Liver (tissue), 2 donors: Measurements from ENCODE around the gene RUNX1.

Source experiments
- TF ChIP-seq, protein P1 (sequence below): fragments of 150-350 bp; IDR thresholded peaks from 2 replicates; pipeline ENCODE4 v1.5.1; 2017; ENCODE audit warnings: improper control_type of control experiment, low read depth, low read length; ENCODE audit not compliant: missing input control
- TF ChIP-seq, protein P2 (sequence below): IDR thresholded peaks from 2 replicates; pipeline ENCODE4 v1.6.1; 2016; ENCODE audit warnings: antibody characterized with exemption, mild to moderate bottlenecking
- TF ChIP-seq, protein P3 (sequence below): IDR thresholded peaks from 2 replicates; pipeline ENCODE4 v1.6.1; 2016; ENCODE audit warnings: antibody characterized with exemption
- donor health status: healthy.

DNA sequence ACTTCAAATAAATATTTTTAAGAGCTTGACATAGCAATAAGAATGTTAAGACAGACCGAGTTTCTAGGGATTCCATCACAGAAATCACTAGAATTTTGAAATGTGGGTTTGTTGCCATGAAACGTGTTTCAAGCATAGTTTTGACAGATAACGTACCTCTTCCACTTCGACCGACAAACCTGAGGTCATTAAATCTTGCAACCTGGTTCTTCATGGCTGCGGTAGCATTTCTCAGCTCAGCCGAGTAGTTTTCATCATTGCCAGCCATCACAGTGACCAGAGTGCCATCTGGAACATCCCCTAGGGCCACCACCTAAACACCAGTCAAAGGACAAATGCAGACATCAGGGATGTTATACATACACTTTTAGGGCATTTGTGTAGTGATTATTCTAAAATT is 168.7 kb downstream of the RUNX1 start:
- TF ChIP-seq, protein P1, sequence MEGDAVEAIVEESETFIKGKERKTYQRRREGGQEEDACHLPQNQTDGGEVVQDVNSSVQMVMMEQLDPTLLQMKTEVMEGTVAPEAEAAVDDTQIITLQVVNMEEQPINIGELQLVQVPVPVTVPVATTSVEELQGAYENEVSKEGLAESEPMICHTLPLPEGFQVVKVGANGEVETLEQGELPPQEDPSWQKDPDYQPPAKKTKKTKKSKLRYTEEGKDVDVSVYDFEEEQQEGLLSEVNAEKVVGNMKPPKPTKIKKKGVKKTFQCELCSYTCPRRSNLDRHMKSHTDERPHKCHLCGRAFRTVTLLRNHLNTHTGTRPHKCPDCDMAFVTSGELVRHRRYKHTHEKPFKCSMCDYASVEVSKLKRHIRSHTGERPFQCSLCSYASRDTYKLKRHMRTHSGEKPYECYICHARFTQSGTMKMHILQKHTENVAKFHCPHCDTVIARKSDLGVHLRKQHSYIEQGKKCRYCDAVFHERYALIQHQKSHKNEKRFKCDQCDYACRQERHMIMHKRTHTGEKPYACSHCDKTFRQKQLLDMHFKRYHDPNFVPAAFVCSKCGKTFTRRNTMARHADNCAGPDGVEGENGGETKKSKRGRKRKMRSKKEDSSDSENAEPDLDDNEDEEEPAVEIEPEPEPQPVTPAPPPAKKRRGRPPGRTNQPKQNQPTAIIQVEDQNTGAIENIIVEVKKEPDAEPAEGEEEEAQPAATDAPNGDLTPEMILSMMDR: no peak
- TF ChIP-seq, protein P2, sequence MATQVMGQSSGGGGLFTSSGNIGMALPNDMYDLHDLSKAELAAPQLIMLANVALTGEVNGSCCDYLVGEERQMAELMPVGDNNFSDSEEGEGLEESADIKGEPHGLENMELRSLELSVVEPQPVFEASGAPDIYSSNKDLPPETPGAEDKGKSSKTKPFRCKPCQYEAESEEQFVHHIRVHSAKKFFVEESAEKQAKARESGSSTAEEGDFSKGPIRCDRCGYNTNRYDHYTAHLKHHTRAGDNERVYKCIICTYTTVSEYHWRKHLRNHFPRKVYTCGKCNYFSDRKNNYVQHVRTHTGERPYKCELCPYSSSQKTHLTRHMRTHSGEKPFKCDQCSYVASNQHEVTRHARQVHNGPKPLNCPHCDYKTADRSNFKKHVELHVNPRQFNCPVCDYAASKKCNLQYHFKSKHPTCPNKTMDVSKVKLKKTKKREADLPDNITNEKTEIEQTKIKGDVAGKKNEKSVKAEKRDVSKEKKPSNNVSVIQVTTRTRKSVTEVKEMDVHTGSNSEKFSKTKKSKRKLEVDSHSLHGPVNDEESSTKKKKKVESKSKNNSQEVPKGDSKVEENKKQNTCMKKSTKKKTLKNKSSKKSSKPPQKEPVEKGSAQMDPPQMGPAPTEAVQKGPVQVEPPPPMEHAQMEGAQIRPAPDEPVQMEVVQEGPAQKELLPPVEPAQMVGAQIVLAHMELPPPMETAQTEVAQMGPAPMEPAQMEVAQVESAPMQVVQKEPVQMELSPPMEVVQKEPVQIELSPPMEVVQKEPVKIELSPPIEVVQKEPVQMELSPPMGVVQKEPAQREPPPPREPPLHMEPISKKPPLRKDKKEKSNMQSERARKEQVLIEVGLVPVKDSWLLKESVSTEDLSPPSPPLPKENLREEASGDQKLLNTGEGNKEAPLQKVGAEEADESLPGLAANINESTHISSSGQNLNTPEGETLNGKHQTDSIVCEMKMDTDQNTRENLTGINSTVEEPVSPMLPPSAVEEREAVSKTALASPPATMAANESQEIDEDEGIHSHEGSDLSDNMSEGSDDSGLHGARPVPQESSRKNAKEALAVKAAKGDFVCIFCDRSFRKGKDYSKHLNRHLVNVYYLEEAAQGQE: no peak
- TF ChIP-seq, protein P3, sequence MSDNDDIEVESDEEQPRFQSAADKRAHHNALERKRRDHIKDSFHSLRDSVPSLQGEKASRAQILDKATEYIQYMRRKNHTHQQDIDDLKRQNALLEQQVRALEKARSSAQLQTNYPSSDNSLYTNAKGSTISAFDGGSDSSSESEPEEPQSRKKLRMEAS: no peak
